GM21619 (cell line): ENCODE data around the gene CHRNB4.
"Not testable (repeated sequence)": the region's sequence is repeated elsewhere in the genome, so short reads cannot be mapped to it uniquely, and the experiment has no call there.

ENCODE experiments used
- ATAC-seq: cut with Tn5 transposase; IDR thresholded peaks from one replicate; pipeline ENCODE4 v1.9.1; 2021; ENCODE audit not compliant: unreplicated experiment

CHRNB4 gene, protein sequence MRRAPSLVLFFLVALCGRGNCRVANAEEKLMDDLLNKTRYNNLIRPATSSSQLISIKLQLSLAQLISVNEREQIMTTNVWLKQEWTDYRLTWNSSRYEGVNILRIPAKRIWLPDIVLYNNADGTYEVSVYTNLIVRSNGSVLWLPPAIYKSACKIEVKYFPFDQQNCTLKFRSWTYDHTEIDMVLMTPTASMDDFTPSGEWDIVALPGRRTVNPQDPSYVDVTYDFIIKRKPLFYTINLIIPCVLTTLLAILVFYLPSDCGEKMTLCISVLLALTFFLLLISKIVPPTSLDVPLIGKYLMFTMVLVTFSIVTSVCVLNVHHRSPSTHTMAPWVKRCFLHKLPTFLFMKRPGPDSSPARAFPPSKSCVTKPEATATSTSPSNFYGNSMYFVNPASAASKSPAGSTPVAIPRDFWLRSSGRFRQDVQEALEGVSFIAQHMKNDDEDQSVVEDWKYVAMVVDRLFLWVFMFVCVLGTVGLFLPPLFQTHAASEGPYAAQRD

DNA sequence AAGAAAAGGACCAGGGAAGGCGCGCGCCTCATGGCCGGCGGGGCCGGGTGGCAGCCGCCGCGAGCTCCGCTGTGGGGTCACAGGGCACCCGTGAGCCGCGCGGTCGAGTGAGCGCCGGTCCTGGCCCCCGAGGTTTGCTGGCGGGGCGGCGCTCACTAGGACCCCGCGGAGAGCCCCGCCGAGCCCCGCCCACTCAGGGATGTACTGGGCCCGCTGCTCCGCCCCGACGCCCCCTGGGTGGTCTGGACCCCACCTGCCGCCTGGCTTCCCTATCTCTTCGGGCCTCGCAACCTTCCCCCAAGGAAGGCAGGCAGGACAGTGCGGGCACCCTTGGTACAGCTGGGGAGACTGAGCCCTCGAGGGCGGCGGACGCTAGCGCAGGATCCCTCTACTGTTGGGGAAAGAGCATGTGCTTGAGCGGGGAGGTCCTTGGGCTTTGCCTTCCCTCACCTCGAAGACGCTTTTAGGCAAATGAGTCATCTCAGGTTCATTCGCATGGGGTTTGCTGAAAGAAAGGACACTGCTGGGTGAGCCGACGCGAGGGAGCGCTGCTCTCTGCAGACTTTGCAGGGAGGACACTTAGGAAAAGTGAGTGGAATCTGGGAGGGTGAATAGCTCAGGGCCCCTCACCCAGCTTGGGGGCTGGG is at the start of gene CHRNB4:
Gene CHRNB4 (minus strand): TSS at position 109 of the 647 bp plus-strand sequence. CDS start 77 bp downstream, at position 32.
- ATAC-seq = no peak

DNA sequence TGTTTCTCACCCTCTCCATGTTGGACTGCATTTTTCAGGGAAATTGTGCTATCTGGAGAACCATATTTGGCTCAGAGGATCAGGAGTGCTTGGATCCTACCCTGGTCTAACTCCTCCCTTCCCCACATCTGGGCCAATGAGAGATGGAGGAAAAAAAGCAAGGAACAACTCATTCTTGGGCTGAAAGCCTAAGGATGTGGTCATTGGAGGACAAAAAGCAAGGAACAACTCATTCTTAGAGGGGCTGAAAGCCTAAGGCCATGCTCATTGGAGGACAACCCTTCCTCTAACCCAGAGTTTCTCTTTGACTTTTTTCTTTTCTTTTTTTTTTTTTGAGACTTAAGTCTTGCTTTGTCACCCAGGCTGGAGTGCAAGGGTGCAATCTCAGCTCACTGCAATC is 48.6 kb upstream of the CHRNB4 start:
- ATAC-seq = no peak

DNA sequence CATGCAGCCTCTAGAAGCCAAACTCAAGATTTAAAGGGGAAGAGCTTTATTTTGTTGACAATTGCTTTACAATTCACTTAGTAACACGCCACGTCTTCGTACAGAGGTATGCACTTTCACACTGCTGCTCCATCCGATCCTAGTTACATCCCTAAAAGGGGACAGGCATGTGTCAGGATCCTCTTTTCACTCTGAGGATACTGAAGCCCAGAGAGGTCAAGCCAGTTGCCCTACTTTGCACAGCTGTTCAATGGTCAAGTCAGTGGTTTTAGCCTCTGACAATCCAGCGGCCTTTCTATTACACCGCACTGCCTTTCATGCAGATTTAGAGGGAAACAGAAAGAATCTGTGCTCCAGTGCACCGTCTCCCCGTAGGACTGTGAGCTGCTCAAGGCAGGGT is 44.9 kb upstream of the CHRNB4 start:
- no peak for ATAC-seq

DNA sequence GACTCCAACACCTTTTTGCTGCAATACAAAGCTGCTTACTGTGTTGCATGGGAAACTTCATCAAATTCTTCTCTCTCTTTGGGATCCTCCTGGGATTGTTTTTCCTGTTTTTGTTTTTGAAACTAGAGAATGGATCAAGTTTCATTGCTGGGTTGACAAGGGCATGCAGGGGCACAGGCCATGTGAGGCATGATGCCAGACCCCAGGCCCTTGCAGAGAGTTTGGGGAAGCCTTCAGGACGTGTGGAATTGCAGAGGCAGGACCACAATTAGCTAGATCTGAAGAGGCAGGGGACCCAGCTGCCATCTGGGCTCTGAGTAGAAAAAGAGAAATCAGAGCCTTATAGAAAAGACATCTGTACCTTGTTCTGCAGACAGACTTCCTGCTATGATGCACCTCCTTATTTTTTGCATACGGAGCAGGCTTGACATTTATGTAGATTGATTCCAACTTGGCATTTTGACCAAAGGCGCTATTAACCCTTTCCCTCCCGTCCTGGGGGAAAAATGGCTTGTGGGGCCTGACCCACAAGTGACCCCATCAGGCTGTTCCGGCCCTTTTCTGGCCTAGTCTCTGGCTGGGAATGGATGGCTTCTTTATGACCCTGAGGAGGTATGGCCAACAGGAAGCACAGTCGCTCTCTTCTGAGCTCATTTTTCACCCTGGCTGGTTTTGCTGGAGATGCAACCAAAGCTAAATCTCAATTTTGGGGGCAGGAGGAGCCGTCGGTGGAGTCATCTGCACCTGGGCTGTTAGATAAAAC is 44.3 kb upstream of the CHRNB4 start:
- no peak for ATAC-seq

DNA sequence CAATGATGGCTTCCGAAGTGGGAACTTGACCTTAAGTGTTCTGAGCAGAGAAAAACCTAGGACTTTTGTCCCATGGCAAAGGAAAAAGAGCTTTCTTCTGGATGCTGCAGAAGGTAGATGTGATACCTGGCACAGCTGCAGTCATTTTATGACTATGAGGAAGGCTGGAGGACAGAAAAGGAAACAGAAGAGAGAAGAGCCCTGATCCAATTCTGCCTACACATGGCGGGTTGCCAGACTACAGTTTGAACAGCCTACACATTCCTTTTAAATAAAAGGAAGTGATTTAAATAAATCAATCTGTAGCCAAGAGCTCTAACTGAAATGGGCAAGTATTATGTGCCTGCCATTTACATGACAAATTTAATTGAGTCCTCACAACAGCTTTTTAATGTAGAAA is 43.6 kb upstream of the CHRNB4 start:
- ATAC-seq = no peak

DNA sequence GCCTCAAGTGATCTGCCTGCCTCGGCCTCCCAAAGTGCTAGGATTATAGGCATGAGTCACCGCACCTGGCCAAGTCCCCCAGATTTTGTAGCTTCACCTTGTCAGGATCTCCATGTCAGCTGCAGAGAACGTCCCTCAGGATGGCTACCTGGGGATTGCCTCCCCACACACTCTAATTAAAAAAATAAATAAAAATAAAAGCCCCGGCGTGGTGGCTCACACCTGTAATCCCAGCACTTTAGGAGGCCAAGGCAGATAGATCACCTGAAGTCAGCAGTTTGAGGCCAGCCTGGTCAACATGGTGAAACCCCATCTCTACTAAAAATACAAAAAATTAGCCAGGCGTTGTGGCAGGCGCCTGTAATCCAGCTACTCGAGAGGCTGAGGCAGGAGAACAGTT is 42.6 kb upstream of the CHRNB4 start:
- ATAC-seq = not testable (repeated sequence)

DNA sequence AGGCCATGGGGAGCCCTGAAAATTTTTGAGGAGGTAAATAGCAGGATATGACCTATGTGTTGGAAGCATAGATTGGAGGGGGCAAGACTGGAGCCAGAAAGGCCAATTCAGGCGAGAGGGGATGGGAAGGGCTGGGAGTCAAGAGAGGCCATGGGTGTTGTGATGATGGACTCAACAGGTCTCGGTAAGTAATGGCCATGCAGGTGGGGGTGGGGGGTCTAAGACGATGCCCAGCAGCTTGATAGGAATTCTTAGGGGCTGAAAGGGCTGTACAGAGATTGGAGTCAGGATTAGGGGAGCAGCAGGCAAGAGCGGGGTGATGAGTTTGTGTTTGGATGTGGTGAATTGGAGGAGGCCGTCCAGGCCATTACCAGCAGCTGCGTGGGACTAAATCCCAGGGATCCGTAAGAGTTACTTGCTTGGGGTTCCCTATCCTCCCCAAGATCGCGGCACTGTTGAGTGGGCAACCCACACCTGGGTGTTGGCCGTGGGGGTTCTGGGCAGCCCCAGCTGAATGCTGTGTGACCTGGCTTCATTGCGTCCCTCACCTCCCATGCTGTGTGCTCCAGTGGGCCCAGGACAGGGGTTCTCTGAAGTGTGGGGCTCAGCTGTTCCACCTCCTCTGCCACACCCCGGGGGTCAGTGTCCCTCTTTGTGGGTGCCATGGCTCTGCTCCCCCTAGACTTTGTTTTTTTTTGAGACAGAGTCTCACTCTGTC is 41.8 kb upstream of the CHRNB4 start:
- ATAC-seq = no peak

DNA sequence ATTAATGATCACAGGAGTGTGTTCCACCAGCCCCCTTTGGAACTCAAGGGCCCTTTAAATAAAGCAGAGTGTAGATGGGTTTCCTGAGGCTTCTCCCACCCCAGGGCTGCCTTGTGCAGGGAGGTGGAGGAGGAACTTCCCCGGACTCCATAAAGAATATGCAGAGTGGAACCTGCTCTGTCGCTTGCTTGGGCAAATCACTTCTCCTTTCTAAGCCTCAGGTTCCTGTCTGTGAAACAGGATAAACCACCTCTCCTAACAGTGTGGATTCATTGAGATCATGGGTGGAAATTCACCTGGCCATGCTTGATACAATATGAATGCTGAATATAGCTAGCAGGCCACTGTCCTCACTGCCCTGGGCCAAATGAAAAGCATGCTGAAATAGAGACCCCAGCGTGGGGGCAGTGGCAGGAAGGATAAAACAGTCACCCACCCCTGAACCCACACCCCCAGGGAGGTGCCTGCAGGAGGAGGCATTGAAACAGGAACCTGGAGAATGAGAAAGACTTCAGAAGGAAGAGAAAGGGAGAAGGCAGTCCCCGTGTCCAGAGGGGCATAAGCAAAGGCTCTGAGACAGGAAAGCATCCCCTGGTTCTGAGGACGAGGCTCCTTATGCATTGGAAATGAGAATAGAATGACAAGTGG is 41.1 kb upstream of the CHRNB4 start:
- ATAC-seq = no peak

DNA sequence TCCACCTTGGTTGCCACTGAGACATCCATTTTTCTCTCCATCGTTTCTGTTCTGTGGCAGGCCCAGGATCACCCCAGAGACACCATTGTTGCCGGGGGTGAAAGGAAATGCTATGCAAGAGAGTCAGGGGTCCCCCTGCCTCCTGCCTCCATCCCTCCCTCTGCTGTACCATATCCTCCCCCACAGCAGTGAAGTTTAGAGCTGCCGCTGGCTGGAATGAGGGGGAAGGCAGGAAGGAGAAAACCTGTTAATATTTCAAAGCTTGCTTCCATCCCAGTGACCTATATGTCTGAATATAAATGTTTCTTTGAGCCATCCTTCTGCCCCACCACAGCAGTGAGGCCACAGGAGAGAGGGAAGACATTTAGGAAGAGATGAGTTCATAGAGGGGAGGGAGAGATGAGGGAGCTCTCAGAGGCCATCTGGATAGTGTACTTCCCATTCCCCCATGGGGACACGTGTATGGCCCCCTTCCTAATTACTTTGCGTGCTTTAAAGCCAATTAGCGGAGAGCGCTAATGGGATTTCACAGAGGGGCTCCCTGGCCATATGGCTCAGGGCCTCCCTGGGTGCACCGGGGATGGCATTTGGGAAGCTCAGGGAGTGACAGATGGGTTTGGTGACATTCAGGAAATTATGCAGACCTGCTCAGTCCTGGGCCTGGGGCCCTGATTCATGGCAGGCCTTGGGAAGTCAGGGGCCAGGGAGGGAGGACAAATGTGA is 40.4 kb upstream of the CHRNB4 start:
- ATAC-seq = no peak

DNA sequence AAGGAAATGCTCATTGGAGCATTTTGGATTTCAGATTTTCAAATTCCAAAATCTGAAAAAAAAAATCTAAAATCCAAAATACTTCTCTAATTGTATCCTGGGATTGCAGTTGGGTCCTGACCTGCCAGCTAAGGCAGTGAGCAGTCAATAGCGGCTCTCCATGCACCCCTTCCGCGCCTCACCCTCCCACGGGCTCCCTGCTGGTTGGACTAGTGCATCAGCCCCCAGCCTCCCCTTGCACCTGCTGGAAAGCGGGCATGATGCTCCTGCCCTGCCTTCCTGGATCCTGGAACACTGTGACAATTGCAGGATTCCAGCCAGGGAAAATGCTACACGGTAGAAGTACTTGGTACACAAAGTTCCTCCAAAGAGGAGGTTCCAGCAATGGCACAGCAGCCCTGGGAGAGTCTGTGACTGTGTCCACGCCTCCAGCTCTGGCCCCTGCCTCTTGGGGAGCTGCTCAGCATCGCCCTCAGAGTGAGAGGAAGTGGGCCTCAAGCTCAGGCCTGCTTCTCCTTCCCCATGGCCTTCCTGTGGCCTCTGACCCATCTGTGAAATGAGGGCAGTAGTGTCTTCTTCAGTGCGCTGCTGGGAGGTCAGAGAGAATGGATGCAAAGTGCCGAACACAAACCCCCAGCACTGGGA is 39.5 kb upstream of the CHRNB4 start:
- ATAC-seq = no peak

DNA sequence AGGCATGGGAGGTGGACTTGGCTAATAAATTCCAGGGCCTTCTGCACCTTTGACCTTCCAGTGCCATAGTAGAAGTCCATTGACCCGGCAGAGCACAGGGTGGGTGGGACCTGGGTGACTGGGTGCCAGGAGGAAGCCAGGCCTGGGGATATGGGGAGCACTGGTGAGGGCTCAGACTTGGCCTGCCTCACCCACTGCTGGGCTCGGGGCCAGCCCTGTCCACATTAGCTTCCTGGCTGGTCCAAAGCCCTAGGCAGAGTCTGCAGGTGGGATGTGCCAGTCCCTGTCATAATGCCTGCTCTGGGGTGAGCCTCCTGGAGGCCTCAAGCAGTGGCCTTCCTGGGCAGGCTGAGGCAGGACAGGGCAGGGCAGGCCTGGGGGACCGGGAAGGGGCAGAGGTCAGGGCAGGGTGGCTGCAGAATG is 38.1 kb upstream of the CHRNB4 start:
- ATAC-seq = no peak

DNA sequence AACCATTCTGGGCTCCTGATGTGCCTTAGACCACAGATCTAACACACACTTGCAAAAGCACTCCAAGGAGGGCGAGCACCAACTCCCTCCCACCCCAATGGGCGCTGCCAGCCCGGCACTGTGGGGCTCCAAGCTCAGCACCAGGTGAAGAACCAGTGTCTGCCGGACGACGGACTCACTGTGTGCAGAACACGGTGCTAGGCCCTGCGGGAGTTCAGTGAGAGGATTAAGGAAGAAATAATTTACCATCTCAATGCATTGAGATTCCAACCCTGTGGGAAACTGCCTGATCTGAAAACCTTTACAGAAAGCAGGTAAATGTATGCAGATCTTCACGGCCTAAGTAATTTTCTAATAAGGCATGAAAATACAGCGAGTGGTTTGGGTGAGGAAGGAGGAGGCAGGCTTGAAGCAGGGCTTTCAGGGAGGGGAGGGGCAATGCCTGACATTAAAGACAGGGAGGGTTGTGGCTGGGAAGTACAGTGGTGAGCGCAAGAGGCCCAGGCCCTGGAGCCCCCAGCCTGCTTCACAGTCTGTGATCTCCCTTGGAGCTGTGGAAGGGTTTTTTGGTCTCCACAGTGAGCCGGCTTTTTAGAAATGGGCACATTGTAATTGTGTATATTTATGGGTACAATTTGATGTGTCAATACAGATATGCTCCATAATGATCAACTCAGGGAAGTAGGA is 35.6 kb upstream of the CHRNB4 start:
- no peak for ATAC-seq

DNA sequence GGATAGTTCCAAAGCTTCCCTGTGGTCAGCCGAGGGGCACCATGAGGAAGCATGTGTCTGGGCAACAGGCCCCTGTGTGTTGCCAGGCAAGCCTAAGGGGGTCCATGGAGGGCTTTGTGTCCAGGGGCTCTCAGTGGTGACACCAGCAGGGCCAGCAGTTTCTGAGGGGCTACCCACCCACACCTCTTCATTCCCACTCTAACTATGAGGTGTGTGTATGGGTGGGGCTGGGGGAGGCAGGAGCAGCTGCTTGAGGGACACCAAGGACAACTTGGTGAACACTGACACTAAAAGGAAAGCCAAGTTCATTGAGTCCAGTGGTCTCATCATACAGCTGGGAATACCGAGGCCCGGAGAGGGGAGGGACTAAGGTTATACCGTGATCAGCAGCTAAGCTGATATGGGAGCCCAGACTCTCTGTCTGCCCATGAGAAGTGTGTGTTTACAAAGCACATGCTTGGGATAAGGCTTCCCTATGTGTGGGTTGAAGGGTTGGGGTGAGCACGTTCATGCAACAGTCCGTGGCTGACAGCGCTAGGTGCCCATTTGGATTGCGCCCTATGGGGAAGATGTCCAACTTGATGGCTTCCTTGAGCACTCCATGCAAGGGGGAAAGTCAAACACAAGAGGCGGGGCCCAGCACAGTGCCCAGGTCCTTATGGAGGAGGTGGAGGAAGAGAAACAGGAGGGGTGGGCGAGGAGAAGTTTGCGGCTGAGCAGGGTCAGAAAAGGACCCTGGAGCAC is 34.8 kb upstream of the CHRNB4 start:
- no peak for ATAC-seq

DNA sequence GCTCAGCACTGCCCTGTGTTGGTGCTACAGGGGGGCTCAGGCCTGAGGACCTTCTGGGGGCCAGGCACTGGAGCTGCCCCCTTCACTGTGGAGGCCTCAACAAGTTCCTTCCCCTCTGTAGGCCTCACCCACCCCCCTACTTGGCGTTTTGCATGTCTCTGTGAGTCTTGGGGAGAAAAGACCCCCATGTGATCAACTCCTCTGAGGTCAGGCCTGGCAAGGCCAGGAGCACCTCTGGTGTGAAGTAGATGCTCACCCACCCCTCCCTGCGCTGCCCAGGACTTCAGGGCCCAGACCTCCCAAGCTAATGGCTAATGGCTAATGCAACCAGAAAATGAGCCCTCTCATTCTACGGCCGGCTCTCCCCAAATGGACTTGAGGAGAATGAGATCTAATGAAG is 34.2 kb upstream of the CHRNB4 start:
- no peak for ATAC-seq

DNA sequence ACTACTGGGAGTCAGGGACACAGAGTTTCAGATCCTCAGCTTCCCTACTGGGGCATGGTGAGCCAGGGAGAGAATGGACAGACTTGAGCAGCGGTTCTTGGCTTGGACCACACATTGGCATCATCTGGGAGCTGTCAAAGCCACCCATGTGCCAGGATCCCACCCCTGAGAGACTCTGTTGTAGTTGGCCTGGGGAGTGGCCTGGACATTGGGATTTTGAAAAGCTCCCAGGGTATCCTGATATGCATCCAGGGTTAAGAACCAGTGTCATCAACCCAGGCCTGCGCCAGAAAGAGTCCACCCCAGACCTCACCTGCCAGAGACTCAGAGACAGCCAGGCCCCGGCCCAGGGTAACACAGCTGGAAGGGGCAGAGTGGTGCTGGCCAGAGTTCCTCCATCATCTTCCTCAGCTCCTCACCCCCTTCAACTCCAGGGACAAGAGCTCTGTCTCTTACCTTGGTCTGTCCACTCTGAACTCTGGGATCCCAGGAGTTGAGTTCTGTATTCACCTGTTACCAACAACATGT is 33.0 kb upstream of the CHRNB4 start:
- ATAC-seq = no peak

DNA sequence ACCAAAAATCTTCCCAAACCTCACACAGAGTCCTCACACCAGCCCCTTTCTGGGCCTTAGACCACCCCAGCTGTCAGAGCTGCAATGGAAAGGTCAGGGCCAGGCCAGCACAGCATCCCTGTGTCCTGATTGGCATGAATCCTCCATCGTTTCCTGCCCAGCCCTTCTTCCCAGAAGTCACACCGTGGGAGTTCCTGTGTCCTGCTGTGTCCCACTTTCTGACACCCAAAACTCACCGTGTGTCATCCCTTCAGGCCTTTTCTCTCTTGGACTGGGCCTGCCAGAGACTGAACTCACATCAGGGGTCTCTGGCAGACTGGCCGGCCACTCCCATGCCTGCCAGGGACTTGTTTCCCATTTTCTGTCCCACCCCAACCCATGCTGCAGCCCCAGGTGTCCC is 32.5 kb upstream of the CHRNB4 start:
- ATAC-seq = no peak

DNA sequence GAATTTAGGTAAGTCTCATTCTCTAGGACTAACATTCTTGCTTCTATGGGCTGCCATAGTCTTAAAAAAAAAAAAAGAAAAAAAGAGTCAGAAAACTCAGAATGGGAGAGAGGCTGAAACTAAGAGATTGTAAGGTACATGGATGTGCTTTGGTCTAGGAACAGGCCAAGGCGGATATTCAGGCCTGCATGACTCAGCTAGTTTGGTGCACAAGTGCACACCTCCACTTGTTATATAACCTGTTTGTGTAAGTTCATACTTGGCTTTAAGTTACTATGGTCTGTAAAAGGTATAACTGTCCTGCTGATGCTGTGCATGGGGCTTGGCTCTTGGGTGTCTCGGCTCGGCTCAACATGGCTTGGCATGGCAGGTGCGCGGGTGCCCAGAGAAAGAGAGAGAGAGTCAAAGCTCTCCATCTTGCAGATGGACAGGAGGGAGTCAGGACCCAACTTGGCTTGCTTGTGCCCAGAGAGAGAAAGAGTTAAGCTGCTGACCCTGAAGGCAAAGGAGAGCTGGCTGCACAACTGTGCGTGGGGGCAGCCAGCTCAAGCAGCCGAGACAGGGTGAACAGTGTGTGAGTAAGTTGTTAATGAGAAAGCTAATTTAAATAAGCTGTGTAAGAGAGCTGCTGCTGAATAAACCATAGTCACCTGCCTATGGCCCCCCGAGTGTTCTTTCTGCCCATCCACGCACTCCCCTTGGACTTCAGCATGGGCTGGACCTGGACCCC is 31.4 kb upstream of the CHRNB4 start:
- ATAC-seq = no peak
